Measurements from ENCODE around the gene ANKDD1B.
"Not testable (repeated sequence)": the region's sequence is repeated elsewhere in the genome, so short reads cannot be mapped to it uniquely, and the experiment has no call there.

The ANKDD1B gene

GRCh38 chr5:75662061-75662460, 50.8 kb downstream of the ANKDD1B start:
- no peak for DNase-seq

GRCh38 chr5:75663579-75664284, 52.5 kb downstream of the ANKDD1B start:
- no peak for DNase-seq

- DNase-seq = no peak
These were observed 53.7 kb downstream of the ANKDD1B start for GRCh38 chr5:75664979-75665378.

- DNase-seq = no peak
These were observed 55.5 kb downstream of the ANKDD1B start for GRCh38 chr5:75666801-75667200.

GRCh38 chr5:75667586-75667985, 56.3 kb downstream of the ANKDD1B start:
- DNase-seq = no peak

GRCh38 chr5:75668445-75668844, 57.2 kb downstream of the ANKDD1B start:
- DNase-seq = no peak

DNA sequence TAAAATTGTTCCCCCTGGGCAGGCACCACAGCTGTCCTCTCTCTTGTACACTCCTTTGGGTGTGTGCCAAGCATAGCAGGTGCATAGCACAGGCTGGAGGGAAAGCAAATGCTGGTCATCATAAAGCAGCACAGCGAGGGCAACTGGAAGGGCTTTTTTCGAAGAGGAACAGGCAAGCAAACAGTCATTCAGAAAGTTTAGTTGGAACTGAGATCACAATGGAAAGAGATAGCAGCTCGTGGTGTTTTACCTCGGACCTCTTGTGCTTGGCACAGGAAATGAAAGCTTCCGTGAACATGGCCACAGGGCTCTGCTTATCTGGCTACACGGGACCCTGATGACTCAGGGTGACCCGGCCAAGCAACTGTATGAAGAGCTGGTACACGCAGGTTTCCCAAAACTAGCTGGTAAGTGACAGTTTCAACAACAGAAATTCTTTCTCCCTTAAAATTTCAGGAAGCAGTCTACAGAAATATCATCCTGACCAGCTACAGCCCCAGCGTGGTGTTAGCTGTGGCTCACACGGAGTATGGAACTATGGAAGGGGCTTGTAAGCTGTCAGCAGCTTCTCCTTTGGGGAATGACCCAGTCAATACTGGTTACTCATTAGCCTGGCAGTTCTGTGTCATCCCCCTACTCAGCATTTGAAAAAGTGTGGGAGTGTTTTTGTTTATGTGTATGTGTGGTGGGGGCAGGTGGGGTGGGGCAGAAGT, 57.9 kb downstream of the ANKDD1B start:
- DNase-seq = peak; percentile 55

DNA sequence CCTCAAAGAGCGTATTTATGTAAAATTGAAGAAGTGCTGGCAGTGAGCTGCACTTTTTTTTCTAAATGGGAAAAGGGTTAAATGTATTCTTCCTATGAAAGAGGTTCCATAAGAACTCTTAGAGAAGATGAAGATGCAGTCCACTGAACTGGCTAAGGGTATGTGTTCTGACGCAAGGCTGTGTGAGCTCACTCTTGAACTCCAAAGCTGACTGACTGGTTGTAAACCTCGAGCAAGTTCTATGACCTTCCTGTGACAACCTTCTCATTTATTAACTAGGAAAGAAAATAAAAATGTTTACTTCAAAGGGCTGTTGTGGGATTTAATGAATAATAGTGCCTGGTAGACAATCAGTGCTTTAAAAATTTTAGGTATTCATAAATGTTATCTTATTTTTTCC, 59.3 kb downstream of the ANKDD1B start:
- no peak for DNase-seq

GRCh38 chr5:75671506-75671905, 60.3 kb downstream of the ANKDD1B start:
- DNase-seq = no peak

DNA sequence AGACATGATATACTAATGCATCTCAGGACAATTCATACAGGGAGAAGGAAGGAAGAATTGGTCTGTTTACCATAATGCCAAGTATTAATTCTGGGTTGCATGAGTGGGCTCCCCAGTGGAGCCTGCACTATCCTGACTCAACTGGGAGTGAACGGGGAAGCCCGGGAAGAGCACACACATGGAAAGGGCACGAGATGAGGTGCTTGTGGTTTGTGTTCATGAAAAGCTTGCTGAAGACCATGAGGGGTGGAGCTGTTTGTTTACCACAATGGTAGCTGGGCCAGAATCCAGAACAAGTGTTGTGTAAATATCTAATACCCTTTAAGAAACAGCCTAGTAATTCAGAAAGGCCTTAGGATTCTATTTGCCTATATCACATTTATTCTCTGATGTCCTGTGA, 61.4 kb downstream of the ANKDD1B start:
- no peak for DNase-seq

- no peak for DNase-seq
These were observed 64.5 kb downstream of the ANKDD1B start for GRCh38 chr5:75675783-75676182.

DNA sequence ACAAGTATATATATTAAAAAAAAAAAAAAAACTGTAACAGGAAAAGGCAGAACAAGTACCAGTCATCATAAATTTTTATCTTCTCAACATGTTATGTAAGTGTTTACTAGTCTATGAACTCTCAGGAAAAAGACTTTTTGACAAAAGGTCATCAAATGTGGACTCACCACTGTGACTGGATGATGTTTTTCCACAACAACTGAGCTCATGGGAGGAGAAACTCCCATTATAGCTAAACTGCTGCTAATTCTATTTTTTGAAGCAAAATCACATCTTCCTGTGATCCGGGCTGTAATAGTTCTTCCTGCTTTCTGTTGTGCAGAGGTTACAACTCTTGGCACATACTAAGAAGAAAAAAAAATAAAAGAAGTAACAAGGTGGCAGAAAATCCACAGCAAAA, 66.4 kb downstream of the ANKDD1B start:
- DNase-seq = no peak

DNA sequence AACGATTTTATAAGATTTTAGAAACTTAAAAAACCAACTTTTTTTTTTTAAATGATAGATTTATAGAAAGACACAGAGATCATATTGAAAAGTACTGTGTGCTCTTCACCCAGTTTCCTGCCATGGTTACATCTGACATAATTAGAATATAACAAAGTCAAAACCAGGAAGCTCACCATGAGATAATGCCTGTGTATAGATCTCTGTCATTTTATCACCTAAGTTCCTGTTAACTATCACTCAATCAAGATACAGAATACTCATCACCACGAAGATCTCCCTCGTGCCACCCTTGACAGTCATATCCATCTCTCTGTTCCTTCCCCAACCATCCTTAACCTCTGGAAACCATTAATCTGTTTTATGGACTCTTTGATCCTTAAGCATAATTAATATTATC, 66.9 kb downstream of the ANKDD1B start:
- no peak for DNase-seq

DNA sequence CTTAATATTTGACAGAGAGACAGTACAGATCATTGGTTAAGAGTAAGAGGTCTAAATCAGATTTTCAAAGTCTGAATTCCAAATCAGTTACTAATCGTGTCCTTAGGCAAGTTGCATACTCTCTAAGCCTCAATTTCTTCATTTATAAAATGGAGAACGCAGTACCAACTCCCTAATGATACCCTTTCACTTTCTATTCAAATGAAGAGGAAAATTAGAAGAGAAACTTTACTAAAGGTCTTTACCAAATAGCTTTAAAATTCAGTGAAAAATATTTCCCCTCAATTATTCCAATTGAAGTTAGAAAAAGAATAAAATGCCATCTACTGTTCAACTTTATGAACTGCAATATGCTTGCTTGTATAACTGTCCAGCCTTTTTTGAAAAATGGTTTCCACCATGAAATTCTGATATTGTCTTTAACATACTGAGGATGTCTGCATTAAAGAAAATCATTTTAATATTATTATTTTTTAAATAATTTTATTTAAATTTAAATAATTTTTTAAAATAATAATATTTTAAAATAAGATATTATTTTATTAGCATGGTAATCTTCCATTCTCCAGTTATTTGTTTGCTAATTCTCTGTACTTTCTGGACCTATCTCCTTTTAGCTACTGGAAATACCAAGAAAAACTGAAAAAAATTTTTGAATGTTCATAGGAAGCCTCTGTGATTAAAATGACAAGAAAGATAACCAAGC, 70.0 kb downstream of the ANKDD1B start:
- DNase-seq = peak; percentile 69

- no peak for DNase-seq
These were observed 73.9 kb downstream of the ANKDD1B start for GRCh38 chr5:75685141-75685540.

GRCh38 chr5:75686480-75686879, 75.2 kb downstream of the ANKDD1B start:
- DNase-seq = no peak

DNA sequence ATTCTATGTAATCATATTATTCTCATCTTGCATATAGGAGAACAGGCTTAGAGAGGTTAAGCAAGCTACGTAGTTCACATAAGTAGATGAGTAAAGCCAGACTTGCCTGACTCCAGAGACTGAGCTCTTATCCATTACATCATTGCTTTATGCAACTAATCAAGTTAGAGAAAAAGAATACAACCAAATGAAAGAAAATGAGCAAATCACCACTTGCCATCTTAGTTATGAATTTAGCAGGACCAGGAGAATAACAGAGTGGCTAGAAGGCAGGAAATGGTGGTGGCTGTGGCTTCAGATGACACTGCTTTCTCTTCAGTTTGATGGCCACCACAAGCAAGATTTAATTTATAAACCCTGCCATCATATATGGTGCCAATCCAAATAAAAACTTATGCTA, 79.4 kb downstream of the ANKDD1B start:
- DNase-seq = no peak

GRCh38 chr5:75694781-75695180, 83.5 kb downstream of the ANKDD1B start:
- no peak for DNase-seq

DNA sequence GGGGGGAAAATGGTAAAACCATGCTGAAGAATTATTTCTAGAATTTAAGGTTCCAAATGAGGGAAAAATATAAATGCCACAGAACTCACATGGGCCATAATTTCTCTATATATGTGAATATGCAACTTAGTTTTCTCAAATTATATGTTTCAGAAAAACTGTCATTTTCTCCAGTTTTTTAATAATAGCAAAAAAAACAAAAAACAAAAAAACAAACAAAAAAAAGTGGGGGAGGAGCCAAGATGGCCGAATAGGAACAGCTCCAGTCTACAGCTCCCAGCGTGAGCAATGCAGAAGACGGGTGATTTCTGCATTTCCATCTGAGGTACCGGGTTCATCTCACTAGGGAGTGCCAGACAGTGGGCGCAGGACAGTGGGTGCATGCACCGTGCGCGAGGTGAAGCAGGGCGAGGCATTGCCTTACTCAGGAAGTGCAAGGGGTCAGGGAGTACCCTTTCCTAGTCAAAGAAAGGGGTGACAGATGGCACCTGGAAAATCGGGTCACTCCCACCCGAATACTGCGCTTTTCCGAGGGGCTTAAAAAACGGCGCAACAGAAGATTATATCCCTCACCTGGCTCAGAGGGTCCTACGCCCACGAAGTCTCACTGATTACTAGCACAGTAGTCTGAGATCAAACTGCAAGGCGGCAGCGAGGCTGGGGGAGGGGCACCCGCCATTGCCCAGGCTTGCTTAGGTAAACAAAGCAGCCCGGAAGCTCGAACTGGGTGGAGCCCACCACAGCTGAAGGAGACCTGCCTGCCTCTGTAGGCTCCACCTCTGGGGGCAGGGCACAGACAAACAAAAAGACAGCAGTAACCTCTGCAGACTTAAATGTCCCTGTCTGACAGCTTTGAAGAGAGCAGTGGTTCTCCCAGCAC, 84.5 kb downstream of the ANKDD1B start:
- not testable (repeated sequence) for DNase-seq

DNA sequence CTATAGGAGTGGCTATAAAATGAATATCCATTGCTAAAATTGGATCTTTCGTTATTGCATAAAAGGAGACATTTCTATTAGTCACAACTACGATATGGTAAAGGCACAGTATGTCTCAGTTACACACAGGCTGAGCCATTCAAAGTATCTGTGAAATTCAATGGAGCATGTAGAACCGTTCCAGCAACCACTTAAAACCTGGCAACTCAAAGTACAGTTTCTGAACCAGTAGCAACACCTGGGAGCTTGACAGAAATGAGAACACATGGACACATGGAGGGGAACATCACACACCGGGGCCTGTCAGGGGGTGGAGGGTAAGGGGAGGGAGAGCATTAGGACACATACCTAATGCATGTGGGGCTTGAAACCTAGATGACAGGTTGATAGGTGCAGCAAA, 90.6 kb downstream of the ANKDD1B start:
- no peak for DNase-seq

- no peak for DNase-seq
These were observed 94.8 kb downstream of the ANKDD1B start for GRCh38 chr5:75706016-75706415.

GRCh38 chr5:75706775-75707174, 95.5 kb downstream of the ANKDD1B start:
- DNase-seq = no peak

DNA sequence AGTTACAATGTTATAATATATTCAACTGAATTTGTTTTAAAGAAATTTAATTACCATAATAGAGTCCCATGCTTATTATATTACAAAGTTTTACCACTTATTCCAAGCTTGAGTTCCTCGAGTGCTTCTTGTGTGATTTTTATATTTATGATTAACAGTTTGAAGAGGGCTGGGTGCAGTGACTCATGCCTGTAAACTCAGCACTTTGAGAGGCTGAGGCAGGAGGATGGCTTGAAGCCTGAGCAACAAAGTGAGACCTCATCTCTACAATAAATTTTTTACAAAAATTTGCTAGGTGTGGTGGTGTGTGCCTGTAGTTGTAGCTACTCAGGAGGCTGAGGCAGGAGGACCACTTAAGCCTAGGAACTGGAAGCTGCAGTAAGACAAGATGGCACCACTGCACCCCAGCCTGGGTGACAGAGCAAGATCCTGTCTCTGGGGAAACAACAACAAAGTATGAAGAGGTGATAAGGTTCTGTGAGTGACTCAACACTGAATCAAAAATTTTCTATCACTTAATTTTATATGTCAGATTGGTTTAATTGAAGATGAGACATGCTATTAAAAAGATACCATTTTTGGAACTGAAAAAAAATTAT, 96.8 kb downstream of the ANKDD1B start:
- peak; percentile 47 for DNase-seq
